Measurements from ENCODE around the gene NUAK1. TPM values are rescaled to one million over a fixed set of nuclear protein-coding genes. Genes with fewer than 3 reads are reported as not detected.

Gene NUAK1
- total RNA-seq, 2 donors from 2014 or later = 14.0 to 16.8 TPM

Other genes with a start within 250 kb of the NUAK1 start
- 10 to 100 TPM; 88.9 to 93.3 TPM for gene CKAP4, start 109.1 kb upstream of the NUAK1 start, total RNA-seq
- 10 to 100 TPM in 1 of 2 donors, 1 to 10 TPM in 1; 7.8 to 15.3 TPM for gene TCP11L2, start 163.8 kb upstream of the NUAK1 start, total RNA-seq
- 10 to 100 TPM in 1 of 2 donors, 1 to 10 TPM in 1; 9.0 to 12.4 TPM for gene POLR3B, start 218.8 kb upstream of the NUAK1 start, total RNA-seq

Measured in endodermal cell (in vitro differentiated cells).